IMR-90 (cell line): ENCODE data around the gene IWS1.

Experiments used
- BHLHE40 ChIP-seq: fragments of 150-350 bp; IDR thresholded peaks from 2 replicates; pipeline ENCODE4 v1.6.1; 2016; ENCODE audit warnings: mild to moderate bottlenecking, low read depth, low read length
- CEBPB ChIP-seq: IDR thresholded peaks from 2 replicates; pipeline ENCODE4 v1.6.1; 2012; ENCODE audit warnings: low read depth, low read length, improper control_type of control experiment
- CHD1 ChIP-seq: IDR thresholded peaks from 2 replicates; pipeline ENCODE4 v1.6.1; 2012; ENCODE audit warnings: low read depth, low read length, improper control_type of control experiment
- FOS ChIP-seq: fragments of 150-350 bp; IDR thresholded peaks from 2 replicates; pipeline ENCODE4 v1.6.1; 2016; ENCODE audit warnings: low read depth, low read length
- POLR2A ChIP-seq: IDR thresholded peaks from 2 replicates; pipeline ENCODE4 v1.6.1; 2012; ENCODE audit warnings: mild to moderate bottlenecking, low read depth, low read length
- RCOR1 ChIP-seq: IDR thresholded peaks from 2 replicates; pipeline ENCODE4 v1.6.1; 2012; ENCODE audit warnings: mild to moderate bottlenecking, low read length, improper control_type of control experiment; ENCODE audit not compliant: insufficient replicate concordance
- RFX5 ChIP-seq: IDR thresholded peaks from 2 replicates; pipeline ENCODE4 v1.8.0; 2012; ENCODE audit warnings: low read depth, mild to moderate bottlenecking, low read length, moderate library complexity
- SMC3 ChIP-seq: fragments of 150-350 bp; IDR thresholded peaks from 2 replicates; pipeline ENCODE4 v1.6.1; 2016; ENCODE audit warnings: low read depth, mild to moderate bottlenecking, antibody characterized with exemption, low read length, moderate library complexity
- TF ChIP-seq, protein P1 (sequence below): conservative IDR thresholded peaks from 2 replicates; pipeline ENCODE4 v1.5.1; 2012; ENCODE audit warnings: mild to moderate bottlenecking, low read depth, low read length, improper control_type of control experiment

DNA sequence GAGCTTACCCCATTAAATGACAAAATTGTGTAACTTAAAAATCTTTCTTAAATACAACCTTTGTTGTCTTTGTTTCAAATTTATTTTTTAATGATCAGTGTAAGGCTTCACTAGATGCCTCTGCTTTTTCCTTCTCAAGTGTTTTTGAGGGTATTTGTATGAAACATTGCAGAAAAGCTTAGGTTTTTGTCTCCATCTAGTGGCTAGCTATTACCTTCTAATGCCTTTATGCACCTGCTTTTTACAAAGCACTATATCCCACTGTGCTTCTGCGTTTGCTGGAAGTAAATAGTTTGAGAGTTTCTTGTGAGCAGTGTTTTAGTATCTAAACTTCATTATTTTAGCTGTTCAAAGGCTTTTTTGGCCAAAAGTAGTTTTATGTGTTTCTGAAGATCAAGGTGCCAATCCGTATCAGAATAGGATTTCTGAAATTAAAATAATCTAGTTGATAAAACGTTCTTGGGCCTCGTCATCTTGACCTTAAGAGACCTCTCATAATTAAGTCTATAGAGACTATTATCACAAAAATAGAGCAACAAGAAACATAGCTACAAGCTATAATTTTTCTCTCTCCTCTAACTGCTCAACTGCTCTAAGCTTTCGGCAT is 47.0 kb downstream of the IWS1 start:
- TF ChIP-seq, protein P1, sequence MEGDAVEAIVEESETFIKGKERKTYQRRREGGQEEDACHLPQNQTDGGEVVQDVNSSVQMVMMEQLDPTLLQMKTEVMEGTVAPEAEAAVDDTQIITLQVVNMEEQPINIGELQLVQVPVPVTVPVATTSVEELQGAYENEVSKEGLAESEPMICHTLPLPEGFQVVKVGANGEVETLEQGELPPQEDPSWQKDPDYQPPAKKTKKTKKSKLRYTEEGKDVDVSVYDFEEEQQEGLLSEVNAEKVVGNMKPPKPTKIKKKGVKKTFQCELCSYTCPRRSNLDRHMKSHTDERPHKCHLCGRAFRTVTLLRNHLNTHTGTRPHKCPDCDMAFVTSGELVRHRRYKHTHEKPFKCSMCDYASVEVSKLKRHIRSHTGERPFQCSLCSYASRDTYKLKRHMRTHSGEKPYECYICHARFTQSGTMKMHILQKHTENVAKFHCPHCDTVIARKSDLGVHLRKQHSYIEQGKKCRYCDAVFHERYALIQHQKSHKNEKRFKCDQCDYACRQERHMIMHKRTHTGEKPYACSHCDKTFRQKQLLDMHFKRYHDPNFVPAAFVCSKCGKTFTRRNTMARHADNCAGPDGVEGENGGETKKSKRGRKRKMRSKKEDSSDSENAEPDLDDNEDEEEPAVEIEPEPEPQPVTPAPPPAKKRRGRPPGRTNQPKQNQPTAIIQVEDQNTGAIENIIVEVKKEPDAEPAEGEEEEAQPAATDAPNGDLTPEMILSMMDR: peak; percentile 72
- TF ChIP-seq POLR2A: no peak
- TF ChIP-seq SMC3: peak; percentile 91
- TF ChIP-seq BHLHE40: no peak
- TF ChIP-seq RFX5: no peak
- TF ChIP-seq FOS: no peak
- no peak for TF ChIP-seq CHD1
- no peak for TF ChIP-seq CEBPB
- TF ChIP-seq RCOR1: no peak
